GM19395 (cell line): Measurements from ENCODE around the gene C17orf50.

ENCODE experiments used
- ATAC-seq: cut with Tn5 transposase; IDR thresholded peaks from one replicate; pipeline ENCODE4 v1.9.1; 2021; ENCODE audit warnings: mild to moderate bottlenecking, moderate library complexity; ENCODE audit not compliant: unreplicated experiment

Gene C17orf50

GRCh38 chr17:35809855-35810461 is 49.3 kb downstream of the C17orf50 start:
- ATAC-seq, result no peak

DNA sequence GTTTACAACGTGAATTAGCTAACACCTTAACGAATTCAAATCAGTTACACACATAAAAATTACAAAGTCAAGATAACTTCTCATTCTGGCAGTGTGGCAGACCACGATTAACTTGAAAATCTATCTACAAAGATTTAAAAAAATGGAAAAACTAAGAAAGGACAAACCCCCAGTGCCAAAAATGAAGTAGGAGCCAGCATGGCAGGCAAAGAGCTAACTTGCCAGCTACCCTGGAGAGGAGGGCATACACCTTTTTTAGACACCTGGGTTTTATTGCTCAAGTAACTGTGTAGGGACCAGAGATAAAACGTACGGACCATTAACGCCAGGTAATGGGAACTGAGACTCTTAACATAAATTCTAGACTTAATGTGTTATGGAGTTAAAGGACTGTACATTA is 51.1 kb downstream of the C17orf50 start:
- ATAC-seq, result no peak

- ATAC-seq, result no peak
Observed at GRCh38 chr17:35812456-35812855, 51.8 kb downstream of the C17orf50 start.
